ENCODE data around the gene CD300LD.

The CD300LD gene

GRCh38 chr17:74639704-74640151 is 47.6 kb upstream of the CD300LD start:
- CTCF ChIA-PET, result interaction anchor here (0.9 to 2.5 kb wide), 2 partner anchors 17 to 225 kb away, joined by 3 to 8 read pairs; no protein-coding TSS in a partner anchor
- TF ChIP-seq ZSCAN16 (tag by site-specific recombination; IDR thresholded peaks at IDR 0.05) (no peak), PRDM2 (tag by site-specific recombination; IDR thresholded peaks at IDR 0.05; ENCODE audit: borderline replicate concordance) (no peak), PRDM6 (tag by site-specific recombination; IDR thresholded peaks at IDR 0.05) (no peak), KLF1 (tag by site-specific recombination; IDR thresholded peaks at IDR 0.05) (no peak), ZNF18 (tag by site-specific recombination; IDR thresholded peaks at IDR 0.05) (no peak), ZNF704 (tag by site-specific recombination; IDR thresholded peaks at IDR 0.05) (no peak), KLF17 (tag by site-specific recombination; IDR thresholded peaks at IDR 0.05) (no peak), ZNF433 (tag by site-specific recombination; IDR thresholded peaks at IDR 0.05; ENCODE audit: low read depth) (no peak), ZNF530 (tag by site-specific recombination; IDR thresholded peaks at IDR 0.05; ENCODE audit: low read depth) (no peak), GLI4 (tag by site-specific recombination; IDR thresholded peaks at IDR 0.05) (no peak), ZNF701 (tag by site-specific recombination; IDR thresholded peaks at IDR 0.05) (no peak), ZBTB26 (tag by site-specific recombination; optimal IDR thresholded peaks at IDR 0.05) (no peak), SCRT1 (tag by site-specific recombination; IDR thresholded peaks at IDR 0.05; ENCODE audit: borderline replicate concordance) (no peak), ZNF175 (tag by site-specific recombination; IDR thresholded peaks at IDR 0.05) (no peak), MZF1 (tag by site-specific recombination; IDR thresholded peaks at IDR 0.05; ENCODE audit: borderline replicate concordance) (no peak), SETDB1 (IDR thresholded peaks at IDR 0.05; ENCODE audit: insufficient read length, low read length) (no peak), ZFP37 (tag by site-specific recombination; IDR thresholded peaks at IDR 0.05) (no peak), ZNF10 (tag by site-specific recombination; IDR thresholded peaks at IDR 0.05) (no peak), WT1 (tag by site-specific recombination; IDR thresholded peaks at IDR 0.05) (no peak), ZNF544 (tag by site-specific recombination; IDR thresholded peaks at IDR 0.05) (no peak)
- Histone ChIP-seq H3K4me3 (ENCODE audit: low read depth, low read length) (no peak overlapping the region), H3K4me1 (ENCODE audit: control insufficient read depth, insufficient read depth, low read length) (no peaks in the 10 kb centered on the region), H3K27ac (ENCODE audit: extremely low read depth, low read depth, low read length) (no peak overlapping the region), H3K36me3 (ENCODE audit: control insufficient read depth in 2 of 2, insufficient read depth in 1 of 2, low read length in 2 of 2) (no peaks in the 10 kb centered on the region), H3K9me3 (ENCODE audit: control insufficient read depth, insufficient read depth, low read depth, low read length) (no peaks in the 10 kb centered on the region)
- POLR2A ChIA-PET, result no interaction called here

Data from HEK293 (cell line).